Endothelial cell of umbilical vein (primary cell): ENCODE measurements around the gene SLC35A5.

Source experiments
- EZH2 ChIP-seq: IDR thresholded peaks from 2 replicates; pipeline ENCODE4 v1.6.1; 2012; ENCODE audit warnings: borderline replicate concordance, low read depth, mild to moderate bottlenecking, moderate library complexity, low read length, inconsistent platforms; ENCODE audit not compliant: severe bottlenecking
- FOS ChIP-seq: IDR thresholded peaks from 2 replicates; pipeline ENCODE4 v1.6.1; 2011; ENCODE audit warnings: mild to moderate bottlenecking, low read length, moderate library complexity, borderline replicate concordance; ENCODE audit not compliant: insufficient read depth
- GATA2 ChIP-seq: IDR thresholded peaks from 2 replicates; pipeline ENCODE4 v1.7.0; 2011; ENCODE audit warnings: low read depth, mild to moderate bottlenecking, moderate library complexity, mixed read lengths, low read length; ENCODE audit not compliant: insufficient read length, insufficient read depth
- JUN ChIP-seq: IDR thresholded peaks from 2 replicates; pipeline ENCODE4 v1.6.1; 2011; ENCODE audit warnings: borderline replicate concordance, low read depth; ENCODE audit not compliant: insufficient read length, insufficient read depth
- MAX ChIP-seq: IDR thresholded peaks from 2 replicates; pipeline ENCODE4 v1.6.1; 2011; ENCODE audit not compliant: insufficient read depth, insufficient read length
- MYC ChIP-seq: IDR thresholded peaks from one replicate; pipeline ENCODE4 v1.6.1; 2011; ENCODE audit warnings: mild to moderate bottlenecking, low read depth, low read length
- POLR2A ChIP-seq: IDR thresholded peaks from 2 replicates; pipeline ENCODE4 v1.6.1; 2012; ENCODE audit warnings: low read depth, mild to moderate bottlenecking, control low read depth, low read length
- POLR2AphosphoS5 ChIP-seq: IDR thresholded peaks from 2 replicates; pipeline ENCODE4 v1.6.1; 2012; ENCODE audit warnings: low read depth, mild to moderate bottlenecking, control low read depth, low read length, moderate library complexity; ENCODE audit not compliant: insufficient read depth
- TF ChIP-seq, protein P1 (sequence below), 2 donors: IDR thresholded peaks; 1 replicate in 1 of 2; 2 replicates in 1 of 2; pipeline ENCODE4 v1.5.1; 2011; ENCODE audit warnings: low read length in 2 of 2, mild to moderate bottlenecking in 2 of 2, moderate library complexity in 2 of 2, control low read depth in 1 of 2, inconsistent platforms in 1 of 2, low read depth in 1 of 2; ENCODE audit not compliant: insufficient read depth in 1 of 2; ENCODE audit errors: extremely low read depth in 1 of 2

GRCh38 chr3:112579232-112579631, 17.4 kb downstream of the SLC35A5 start:
- TF ChIP-seq, protein P1, sequence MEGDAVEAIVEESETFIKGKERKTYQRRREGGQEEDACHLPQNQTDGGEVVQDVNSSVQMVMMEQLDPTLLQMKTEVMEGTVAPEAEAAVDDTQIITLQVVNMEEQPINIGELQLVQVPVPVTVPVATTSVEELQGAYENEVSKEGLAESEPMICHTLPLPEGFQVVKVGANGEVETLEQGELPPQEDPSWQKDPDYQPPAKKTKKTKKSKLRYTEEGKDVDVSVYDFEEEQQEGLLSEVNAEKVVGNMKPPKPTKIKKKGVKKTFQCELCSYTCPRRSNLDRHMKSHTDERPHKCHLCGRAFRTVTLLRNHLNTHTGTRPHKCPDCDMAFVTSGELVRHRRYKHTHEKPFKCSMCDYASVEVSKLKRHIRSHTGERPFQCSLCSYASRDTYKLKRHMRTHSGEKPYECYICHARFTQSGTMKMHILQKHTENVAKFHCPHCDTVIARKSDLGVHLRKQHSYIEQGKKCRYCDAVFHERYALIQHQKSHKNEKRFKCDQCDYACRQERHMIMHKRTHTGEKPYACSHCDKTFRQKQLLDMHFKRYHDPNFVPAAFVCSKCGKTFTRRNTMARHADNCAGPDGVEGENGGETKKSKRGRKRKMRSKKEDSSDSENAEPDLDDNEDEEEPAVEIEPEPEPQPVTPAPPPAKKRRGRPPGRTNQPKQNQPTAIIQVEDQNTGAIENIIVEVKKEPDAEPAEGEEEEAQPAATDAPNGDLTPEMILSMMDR (IDR thresholded peaks at IDR 0.05; ENCODE audit: extremely low read depth in 1 of 2, insufficient read depth in 1 of 2, low read depth in 1 of 2, low read length in 2 of 2), result no peak
- no peak for TF ChIP-seq POLR2AphosphoS5
- TF ChIP-seq JUN, result no peak
- no peak for TF ChIP-seq MAX
- no peak for TF ChIP-seq EZH2
- TF ChIP-seq POLR2A, result no peak
- no peak for TF ChIP-seq FOS
- no peak for TF ChIP-seq GATA2
- no peak for TF ChIP-seq MYC
